GM12891 (cell line): ENCODE measurements around the gene ARL6IP1.
A peak's percentile ranks its signal among the peaks of the same experiment; 100 is the strongest.
"Not testable (repeated sequence)": the region's sequence is repeated elsewhere in the genome, so short reads cannot be mapped to it uniquely, and the experiment has no call there.

Experiments
- DNase-seq: peaks from one replicate; pipeline ENCODE4 v3.0.0; 2011; ENCODE audit warnings: low spot score; ENCODE audit not compliant: insufficient read length
- FAIRE-seq: peaks from 2 replicates; lab custom pipeline; 2011; peaks lifted over from hg19 to GRCh38; lab: Jason Lieb, UNC
- POLR2A ChIP-seq: IDR thresholded peaks from 2 replicates; pipeline ENCODE4 v1.6.1; 2011; ENCODE audit warnings: low read depth, low read length, control low read depth
- POLR2AphosphoS5 ChIP-seq: IDR thresholded peaks from 2 replicates; pipeline ENCODE4 v1.6.1; 2011; ENCODE audit warnings: low read depth, low read length, control low read depth

Gene ARL6IP1

DNA sequence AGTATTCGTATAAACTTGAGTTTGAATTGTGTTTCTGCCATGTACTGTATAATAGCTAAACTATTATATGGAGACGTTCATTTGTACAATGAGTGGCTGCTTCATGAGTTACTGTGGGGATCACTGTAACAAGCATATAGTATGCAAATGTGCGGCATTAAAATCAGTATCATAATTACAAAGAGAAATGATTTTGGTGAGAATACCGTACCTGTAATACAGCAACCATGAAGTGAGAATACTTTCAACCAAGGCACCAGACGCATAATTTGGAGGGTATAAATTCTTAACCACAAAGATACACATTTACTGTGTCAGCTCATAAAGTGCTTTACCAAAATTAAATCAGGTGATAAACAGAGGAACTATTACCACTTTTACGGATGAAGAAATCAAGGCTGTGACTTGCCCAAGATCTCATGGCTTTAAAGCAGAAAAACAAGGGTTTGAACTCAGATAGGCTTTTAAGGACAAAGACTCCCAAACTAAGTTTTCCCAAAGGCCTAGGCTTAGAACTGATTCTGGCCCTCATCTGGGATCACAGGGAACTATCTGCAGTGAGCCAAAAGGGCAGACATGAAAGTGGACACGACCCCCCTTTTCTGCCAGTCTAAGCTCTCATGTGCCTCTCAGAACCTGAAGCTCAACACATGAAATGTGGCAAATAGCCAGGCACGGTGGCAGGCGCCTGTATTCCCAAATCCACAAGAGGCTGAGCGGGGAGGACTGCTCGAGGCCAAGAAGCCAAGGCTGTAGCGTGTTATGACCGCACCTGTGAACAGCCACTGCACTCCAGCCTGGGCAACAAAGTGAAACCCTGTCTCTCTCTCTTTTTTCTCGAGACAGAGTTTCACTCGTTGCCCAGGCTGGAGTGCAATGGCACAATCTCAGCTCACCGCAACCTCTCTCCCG, 17.7 kb downstream of the ARL6IP1 start:
- DNase-seq (no peak), FAIRE-seq (no peak)
- TF ChIP-seq POLR2AphosphoS5 (no peak), POLR2A (0 out of 2 replicates have a peak, but pooled peaks have one; percentile 36)

DNA sequence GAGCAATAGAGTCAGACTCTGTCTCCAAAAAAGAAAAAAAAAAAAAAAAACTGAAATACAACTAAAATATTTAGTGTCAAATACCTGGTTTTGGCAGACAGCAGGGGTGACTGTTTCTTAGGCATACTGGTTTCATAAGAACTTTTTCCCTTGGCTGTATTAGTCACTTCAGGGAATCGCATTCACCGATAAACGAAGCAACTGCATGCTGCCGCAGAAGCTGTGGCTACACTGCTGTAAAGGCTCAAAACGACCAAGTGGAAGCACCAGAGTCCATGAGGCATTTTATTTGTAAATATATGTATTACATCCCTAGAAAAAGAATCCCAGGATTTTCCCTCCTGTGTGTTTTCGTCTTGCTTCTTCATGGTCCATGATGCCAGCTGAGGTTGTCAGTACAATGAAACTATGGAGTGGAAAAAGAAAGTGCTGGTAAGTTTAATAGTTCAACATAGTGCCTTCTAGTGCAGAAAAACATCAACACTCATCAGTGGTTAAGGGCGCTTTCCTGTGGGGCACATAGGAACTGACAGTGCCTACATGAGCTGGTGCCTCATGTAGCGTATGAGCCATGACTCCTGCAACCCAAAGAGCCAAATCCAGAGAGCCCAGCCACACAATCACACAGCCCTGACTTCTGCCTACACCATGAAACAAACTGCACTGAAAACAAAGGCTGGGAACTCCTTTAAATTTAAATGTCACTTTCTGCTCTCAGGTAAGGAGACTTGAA, 18.5 kb downstream of the ARL6IP1 start:
- FAIRE-seq, result no peak
- TF ChIP-seq POLR2AphosphoS5 (no peak; the same call in 1 of the 2 replicates), POLR2A (peak; percentile 23; the same call in 1 of the 2 replicates)
- no peak for DNase-seq

DNA sequence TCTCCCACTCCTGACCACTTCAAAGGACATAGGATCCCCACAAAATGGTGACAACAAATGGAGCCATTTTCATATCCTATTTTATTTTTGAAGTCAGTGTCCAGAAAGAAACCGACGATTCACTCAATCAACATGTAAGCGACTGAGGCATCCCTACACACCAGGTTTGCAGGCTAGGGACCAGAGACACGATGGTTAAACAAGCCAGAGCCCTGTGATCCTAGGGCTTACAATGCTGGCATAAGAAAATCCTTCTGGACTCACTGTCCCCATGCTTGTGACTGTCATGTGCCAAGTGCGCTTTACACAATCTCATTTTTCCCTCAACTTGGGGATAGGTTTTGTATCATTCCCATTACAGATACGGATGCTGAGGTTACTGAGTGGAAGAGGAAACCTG, 20.1 kb downstream of the ARL6IP1 start:
- FAIRE-seq, result not testable (repeated sequence)

DNA sequence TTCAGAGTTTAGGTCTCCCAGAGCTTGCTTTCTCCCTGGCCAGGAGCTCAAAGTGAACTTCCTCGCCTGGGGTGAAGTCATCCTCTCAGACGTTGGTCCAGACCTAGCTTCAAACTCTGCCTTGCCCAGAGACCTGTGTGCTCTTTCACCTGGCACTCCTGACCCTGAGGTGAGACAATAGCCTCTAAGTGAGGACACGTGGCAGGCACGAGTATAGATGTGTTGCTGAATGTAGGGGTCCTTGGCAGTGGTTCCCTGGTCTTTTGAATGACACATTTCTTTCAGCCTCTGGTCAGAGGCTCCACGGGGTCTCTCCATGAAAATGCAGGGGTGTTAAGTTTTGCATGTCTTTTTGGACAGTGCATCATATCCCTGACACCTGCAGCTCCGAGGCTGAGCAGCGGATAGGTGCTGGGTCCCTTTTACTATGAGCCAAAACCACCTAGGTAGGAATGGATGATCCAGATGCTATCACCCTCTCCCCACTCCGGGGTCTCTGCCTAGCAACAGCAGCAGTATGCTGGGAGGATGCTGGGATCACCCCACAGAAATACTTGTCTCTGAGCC, 20.8 kb downstream of the ARL6IP1 start:
- DNase-seq, result not testable (repeated sequence)

More for the DNA sequence above, 20.1 kb downstream of the ARL6IP1 start:
- DNase-seq, result not testable (repeated sequence)

DNA sequence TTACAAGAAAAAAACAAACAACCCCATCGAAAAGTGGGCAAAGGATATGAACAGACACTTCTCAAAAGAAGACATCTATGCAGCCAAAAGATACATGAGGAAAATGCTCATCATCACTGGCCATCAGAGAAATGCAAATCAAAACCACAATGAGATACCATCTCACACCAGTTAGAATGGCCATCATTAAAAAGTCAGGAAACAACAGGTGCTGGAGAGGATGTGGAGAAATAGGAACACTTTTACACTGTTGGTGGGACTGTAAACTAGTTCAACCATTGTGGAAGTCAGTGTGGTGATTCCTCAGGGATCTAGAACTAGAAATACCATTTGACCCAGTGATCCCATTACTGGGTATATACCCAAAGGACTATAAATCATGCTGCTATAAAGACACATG, 23.7 kb downstream of the ARL6IP1 start:
- DNase-seq, FAIRE-seq: not testable (repeated sequence)

More for the DNA sequence above, 20.8 kb downstream of the ARL6IP1 start:
- not testable (repeated sequence) for FAIRE-seq

DNA sequence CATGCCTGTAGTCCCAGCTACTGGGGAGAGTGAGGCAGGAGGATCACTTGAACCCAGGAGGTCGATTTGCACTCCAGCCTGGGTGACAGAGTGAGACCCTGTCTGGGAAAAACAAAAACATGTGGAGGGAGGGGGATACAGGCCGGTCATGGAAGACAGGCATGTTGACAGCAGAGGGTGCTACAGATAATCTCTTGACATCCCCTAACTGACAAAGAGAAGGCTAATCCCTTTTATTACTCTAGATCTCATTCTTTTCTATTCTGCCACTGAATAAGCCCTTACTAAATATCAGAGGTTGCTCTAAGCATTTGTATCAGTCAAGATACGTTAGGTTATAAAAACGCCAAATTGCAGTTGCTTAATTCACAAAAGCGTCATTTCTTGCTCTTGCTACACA, 25.0 kb downstream of the ARL6IP1 start:
- DNase-seq, FAIRE-seq: not testable (repeated sequence)

DNA sequence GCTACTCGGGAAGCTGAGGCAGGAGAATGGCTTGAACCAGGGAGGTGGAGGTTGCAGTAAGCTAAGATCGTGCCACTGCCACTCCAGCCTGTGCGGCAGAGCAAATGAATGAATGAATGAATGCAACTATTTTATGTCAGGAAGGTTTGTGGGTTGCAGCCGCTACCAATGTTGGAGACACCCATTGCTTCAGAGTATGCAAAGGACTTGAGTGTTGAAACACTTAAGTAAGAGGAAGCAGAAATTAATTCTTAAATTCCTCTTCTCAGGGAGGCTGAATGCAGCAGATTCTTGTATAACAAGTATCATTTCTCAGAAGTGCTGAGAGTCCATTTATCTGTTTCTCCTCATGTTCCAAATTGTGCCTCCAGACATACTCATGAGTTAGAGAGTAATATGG, 26.7 kb downstream of the ARL6IP1 start:
- DNase-seq, FAIRE-seq: not testable (repeated sequence)

DNA sequence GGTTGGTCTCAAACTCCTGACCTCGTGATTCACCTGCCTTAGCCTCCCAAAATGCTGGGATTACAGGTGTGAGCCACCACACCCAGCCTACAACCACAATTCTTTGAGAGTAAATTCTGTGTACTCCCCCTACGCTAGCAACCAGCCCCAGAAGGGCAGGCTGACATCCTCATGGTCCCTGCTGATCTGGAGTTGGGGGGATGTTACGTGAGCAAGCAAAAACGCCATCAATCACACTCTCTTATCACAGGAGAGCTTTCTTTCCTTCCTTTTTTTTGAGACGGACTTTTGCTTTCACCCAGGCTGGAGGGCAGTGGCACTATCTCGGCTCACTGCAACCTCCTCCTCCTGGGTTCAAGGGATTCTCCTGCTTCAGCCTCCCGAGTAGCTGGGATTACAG, 29.2 kb downstream of the ARL6IP1 start:
- not testable (repeated sequence) for DNase-seq, FAIRE-seq

DNA sequence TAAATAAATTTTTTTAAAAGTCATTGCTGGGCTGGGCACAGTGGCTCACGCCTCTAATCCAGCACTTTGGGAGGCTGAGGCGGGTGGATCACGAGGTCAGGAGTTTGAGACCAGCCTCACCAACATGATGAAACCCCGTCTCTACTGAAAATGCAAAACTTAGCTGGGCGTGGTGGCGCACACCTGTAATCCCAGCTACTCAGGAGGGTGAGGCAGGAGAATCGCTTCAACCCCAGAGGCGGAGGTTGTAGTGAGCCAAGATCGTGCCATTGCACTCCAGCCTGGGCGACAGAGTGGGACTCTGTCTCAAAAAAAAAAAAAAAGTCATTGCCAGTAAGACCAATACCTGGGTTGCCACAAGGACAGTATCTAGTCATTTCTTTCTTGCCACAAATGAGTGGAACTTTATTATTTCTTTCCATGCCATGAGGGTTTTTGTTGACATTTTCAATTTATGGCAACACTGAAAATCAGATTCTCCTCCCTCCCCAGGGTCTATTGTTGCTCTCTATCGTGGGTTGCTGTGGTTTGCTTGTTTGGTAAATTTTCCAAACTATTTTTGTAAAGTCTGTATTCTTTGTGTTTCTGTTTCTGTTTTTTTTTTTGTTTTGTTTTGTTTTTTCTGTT, 30.9 kb downstream of the ARL6IP1 start:
- not testable (repeated sequence) for DNase-seq, FAIRE-seq

DNA sequence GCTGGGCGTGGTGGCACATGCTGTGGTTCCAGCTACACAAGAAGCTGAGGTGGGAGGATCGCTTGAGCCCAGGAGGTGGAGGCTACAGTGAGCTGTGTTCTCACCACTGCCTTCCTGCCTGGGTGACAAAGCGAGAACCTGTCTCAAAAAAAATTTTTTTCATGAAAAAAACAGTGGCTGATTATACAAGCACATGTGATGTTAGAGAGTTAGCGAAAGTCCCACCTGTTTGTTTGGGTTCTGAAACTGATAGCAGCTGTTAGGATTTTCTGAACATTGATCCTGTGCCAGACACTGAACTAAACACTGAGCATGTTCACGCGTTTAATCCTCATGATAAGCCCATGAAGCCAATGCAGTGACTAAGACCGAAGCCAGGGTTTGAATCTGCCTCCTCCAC, 34.1 kb downstream of the ARL6IP1 start:
- FAIRE-seq, result peak; percentile 76
- DNase-seq, result not testable (repeated sequence)

DNA sequence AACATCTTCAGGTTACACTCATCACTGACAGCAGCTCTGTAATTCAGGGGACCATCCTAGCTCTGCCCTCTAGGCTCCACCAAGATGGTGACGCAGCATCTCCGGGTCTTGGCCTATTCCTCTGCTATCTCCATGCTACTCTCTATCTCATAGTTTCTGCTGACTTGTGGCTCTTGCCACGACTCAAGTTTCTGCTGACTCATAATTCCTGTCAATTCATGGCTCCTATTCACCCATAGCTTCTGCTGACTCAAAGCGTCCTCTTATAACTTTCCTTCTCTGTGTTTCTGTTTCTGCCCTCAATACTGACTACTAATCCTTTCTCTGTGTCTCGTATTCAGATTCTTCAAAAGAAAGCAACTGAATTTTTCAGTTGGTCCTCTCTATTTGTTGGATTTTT, 38.6 kb downstream of the ARL6IP1 start:
- FAIRE-seq, result peak; percentile 69
- DNase-seq, result not testable (repeated sequence)

DNA sequence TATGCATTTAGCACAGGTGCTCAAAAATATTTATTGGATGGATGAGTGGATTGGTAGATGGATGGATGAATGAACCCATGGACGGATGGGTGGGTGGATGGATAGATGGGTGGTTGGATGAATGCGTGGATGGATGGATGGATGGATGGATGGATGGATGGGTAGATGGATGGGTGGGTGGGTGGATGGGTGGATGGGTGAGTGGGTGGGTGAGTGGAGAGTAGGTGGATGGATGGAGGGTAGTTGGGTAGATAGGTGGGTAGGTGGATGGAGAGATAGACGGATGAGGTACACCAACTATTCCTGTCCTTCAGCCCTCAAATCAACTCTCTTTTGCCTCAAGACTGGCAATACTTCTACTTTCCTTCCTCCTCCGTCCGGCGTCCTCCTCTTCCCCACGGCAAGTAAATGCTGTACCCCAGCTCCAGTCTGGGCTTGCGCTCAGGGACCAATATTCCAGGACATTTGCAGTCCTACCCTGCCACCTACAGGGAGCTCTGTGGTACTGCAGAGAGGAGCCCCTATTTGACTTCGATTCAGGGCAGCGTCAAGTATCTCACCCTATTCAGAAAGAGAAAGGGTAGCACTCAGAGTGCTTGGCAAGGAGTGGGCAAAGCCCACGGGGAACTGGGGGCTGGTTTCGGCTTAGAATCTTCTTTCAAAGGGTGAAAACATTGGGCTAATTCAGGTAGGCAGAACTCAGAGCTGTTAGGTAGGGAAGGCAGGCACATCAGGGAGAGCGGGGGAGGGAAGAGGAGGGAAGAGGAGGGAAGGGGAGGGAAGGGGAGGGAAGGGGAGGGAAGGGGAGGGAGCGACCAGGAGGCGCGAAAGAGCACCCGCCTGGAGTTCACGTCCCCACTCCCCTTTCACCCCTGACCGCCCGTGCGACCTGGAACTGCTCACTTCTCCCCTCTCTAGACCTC, 41.5 kb downstream of the ARL6IP1 start:
- FAIRE-seq, result peak; percentile 97
- not testable (repeated sequence) for DNase-seq

DNA sequence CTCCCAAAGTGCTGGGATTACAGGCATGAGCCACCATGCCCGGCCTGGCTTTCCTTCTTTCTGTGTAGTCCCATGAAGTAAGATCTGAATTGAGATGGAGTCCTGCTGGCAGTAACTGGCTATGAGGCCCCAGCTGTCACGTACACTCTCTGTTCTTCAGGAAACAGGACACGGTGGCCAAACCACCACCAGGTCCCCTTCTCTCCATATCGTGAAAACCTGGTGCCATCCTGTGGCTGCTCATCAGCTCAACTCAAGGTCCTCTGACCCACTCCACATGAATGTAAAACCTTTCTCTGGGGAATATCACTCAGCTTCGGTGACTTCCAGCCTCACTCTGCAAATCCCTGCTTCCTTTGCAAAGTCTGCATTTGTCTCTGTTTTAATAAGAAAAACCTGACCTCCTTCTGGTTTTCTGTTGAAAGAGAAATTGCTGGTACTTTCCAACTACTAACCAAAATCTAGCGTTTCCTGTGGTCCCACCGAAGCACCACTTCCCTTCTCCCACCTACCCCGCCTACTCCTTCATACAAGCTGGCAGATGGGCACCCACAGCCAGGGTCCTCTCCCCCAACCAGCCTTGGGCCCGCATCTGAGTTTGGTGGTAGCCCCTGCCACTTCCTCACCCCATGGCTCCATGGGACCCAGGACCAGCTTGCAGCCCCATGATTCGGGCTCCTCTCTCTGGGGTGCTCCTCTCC, 43.2 kb downstream of the ARL6IP1 start:
- peak; percentile 82 for FAIRE-seq
- DNase-seq, result not testable (repeated sequence)

DNA sequence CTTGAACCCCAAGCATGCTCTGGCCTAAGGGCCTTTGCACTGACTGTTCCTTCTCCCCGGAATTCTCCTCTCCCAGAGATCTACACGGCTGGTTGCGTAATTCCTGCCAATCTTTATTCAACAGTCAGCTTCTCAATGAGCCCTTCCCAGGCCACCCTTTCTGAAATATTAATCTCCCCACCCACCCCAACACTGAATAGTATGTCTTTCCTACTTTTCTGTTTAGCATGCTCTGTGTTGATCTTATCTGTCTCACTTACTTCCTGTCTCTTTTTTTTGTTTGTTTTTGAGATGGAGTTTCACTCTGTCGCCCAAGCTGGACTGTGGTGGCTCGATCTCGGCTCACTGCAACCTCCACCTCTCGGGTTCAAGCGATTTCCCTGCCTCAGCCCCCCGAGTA, 44.7 kb downstream of the ARL6IP1 start:
- FAIRE-seq, DNase-seq: not testable (repeated sequence)

DNA sequence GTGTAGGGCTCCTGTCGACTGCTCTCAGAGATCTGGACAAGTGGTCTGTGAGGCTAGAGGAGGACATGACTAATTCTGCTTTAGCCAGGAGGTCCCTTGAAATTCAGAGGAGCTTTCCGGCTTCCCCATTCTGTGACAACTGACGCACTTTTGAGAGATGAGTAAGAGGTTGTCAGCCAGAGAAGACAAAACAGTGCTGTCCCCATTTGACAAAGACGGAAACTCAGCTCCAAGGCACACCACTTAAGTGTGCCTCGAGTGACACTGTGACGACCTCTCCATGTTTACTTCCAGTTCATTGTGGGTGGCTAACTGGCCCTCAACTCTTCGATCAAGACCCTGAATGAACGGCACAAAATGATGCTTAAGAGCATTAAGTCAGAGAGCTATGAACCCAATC, 58.5 kb downstream of the ARL6IP1 start:
- DNase-seq, FAIRE-seq: not testable (repeated sequence)
